Measurements from ENCODE around the gene GNB4. TPM values are rescaled to one million over a fixed set of nuclear protein-coding genes. Genes with fewer than 3 reads are reported as not detected.

GNB4 gene

GRCh38 chr3:179355996-179356395, 95.3 kb downstream of the GNB4 start:
- no peak overlapping the region for H3K9ac ChIP-seq (ENCODE audit: low read depth, low read length)
- H3K4me3 ChIP-seq (ENCODE audit: low read length), result no peak overlapping the region
- no peaks in the 10 kb centered on the region for H3K9me3 ChIP-seq (replicated peaks; ENCODE audit: low read length)
- no peaks in the 10 kb centered on the region for H3K27me3 ChIP-seq (ENCODE audit: control insufficient read depth, insufficient read depth, low read length)
- no peaks in the 10 kb centered on the region for H3K4me1 ChIP-seq (ENCODE audit: control insufficient read depth, insufficient read depth, low read length)
- peaks cover 49% of the 10 kb centered on the region for H3K36me3 ChIP-seq (ENCODE audit: insufficient read depth, low read length)
- H3K4me2 ChIP-seq (ENCODE audit: low read length), result no peak overlapping the region

DNA sequence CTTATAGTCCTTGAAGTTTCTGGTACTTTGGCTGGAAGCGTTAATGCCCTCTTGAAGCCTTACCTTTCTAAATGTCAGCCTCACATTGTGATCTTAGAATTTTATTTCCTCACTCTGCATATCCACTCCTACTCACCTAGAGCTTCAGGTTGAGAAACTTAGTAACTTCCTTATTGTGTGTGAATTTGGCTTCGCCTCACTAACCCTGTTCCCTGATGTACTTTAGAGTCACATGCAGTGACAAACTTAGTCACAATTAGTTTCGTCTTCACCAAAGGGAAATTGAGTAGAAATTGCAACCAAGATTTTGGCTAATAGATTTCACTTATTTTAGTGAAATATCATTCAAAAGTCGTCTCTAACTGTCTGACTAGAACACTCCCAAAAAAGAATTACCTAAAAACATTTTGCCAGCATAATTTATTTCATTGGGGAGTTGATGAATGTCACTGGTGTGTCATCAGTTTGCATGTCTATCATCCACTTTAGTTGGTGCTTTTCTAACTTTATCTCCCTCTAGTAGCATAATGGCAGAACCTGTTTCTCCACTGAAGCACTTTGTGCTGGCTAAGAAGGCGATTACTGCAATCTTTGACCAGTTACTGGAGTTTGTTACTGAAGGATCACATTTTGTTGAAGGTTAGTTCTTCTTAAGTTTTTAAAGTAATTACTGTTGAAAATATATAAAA, 102.8 kb downstream of the GNB4 start:
- H3K4me3 ChIP-seq (ENCODE audit: low read length), result peak overlapping the region; percentile 92
- no peaks in the 10 kb centered on the region for H3K9me3 ChIP-seq (replicated peaks; ENCODE audit: low read length)
- H3K4me1 ChIP-seq (ENCODE audit: control insufficient read depth, insufficient read depth, low read length), result peaks cover 9% of the 10 kb centered on the region
- H3K27me3 ChIP-seq (ENCODE audit: control insufficient read depth, insufficient read depth, low read length), result no peaks in the 10 kb centered on the region
- H3K4me2 ChIP-seq (ENCODE audit: low read length), result peak overlapping the region; percentile 87
- peaks cover 19% of the 10 kb centered on the region for H3K36me3 ChIP-seq (ENCODE audit: insufficient read depth, low read length)
- H3K9ac ChIP-seq (ENCODE audit: low read depth, low read length), result peak overlapping the region; percentile 83

DNA sequence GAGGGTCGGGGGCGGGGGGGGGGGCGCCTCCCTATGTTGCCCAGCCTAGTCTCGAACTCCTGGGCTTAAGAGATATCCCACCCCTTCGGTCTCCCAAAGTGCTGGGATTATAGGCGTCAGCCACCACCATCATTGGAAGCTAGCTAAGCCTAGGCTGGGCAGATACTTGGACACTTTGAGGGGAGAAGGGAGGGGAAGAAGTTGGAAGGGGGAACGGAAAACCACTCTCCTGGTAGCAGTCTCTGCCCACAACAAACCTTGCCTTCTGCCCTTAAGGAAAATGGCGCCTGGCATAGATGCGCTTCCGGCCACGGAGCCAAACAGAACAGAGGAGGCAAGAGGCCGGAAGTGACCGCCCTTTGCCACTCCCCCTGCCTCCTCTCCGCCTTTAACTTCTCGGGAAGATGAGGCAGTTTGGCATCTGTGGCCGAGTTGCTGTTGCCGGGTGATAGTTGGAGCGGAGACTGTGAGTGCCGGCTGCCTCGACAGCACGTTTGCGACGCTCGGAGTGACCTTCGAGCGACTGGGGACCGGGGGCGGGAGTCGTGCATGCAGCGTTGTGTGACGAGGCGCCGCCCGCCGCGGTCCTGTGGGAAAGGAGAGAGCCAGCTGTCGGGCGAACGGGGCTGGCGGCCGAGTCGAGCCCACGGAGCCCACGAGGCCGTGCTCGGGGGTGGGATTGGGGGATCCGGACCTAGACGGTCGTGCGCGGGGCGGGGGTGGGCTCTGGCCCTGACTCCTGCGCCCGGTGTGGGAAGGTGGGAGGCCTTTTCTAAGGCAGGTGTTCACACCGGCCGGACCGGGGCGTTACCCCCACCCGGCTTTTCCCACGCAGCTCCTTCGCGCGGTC, 103.7 kb downstream of the GNB4 start, which contains the start of gene MFN1:
Gene MFN1, plus strand, starts transcription at position 365 of the 850 bp plus-strand sequence. CDS start 1,143 bp downstream, outside the sequence.
- peaks cover 9% of the 10 kb centered on the region for H3K4me1 ChIP-seq (ENCODE audit: control insufficient read depth, insufficient read depth, low read length)
- H3K4me2 ChIP-seq (ENCODE audit: low read length), result peak within 1 kb of the TSS; percentile 87
- H3K36me3 ChIP-seq (ENCODE audit: insufficient read depth, low read length), result peaks cover 18% of the 10 kb centered on the region
- H3K9ac ChIP-seq (ENCODE audit: low read depth, low read length), result peak within 1 kb of the TSS; percentile 83
- H3K4me3 ChIP-seq (ENCODE audit: low read length), result peak within 1 kb of the TSS; percentile 92
- no peaks in the 10 kb centered on the region for H3K9me3 ChIP-seq (replicated peaks; ENCODE audit: low read length)
- no peaks in the 10 kb centered on the region for H3K27me3 ChIP-seq (ENCODE audit: control insufficient read depth, insufficient read depth, low read length)

Small RNAs within 50 kb of the gene (small RNA-seq; reads per million reads assigned to genes)
- gene AC007620.1, result not detected

Measured in skeletal muscle satellite cell (primary cell).